GM19023 (cell line): ENCODE results near the gene PUS10.
"Not testable (repeated sequence)": the region's sequence is repeated elsewhere in the genome, so short reads cannot be mapped to it uniquely, and the experiment has no call there.

Source experiments
- ATAC-seq: cut with Tn5 transposase; IDR thresholded peaks from one replicate; pipeline ENCODE4 v1.9.1; 2021; ENCODE audit warnings: mild to moderate bottlenecking, moderate library complexity; ENCODE audit not compliant: unreplicated experiment

PUS10 gene

GRCh38 chr2:60934165-60934722, 83.8 kb downstream of the PUS10 start:
- no peak for ATAC-seq

- ATAC-seq: no peak
Measured at GRCh38 chr2:60932954-60933353, 85.1 kb downstream of the PUS10 start.

- ATAC-seq: not testable (repeated sequence)
Measured at GRCh38 chr2:60932061-60932460, 86.0 kb downstream of the PUS10 start.

- no peak for ATAC-seq
Measured at GRCh38 chr2:60926741-60927552, 91.1 kb downstream of the PUS10 start.

- ATAC-seq: no peak
Measured at GRCh38 chr2:60925994-60926740, 91.9 kb downstream of the PUS10 start.

- no peak for ATAC-seq
Measured at GRCh38 chr2:60907329-60907728, 110.7 kb downstream of the PUS10 start.

- no peak for ATAC-seq
Measured at GRCh38 chr2:60906395-60906794, 111.7 kb downstream of the PUS10 start.

- not testable (repeated sequence) for ATAC-seq
Measured at GRCh38 chr2:60905867-60906266, 112.2 kb downstream of the PUS10 start.

- ATAC-seq: not testable (repeated sequence)
Measured at GRCh38 chr2:60901296-60901695, 116.8 kb downstream of the PUS10 start.

- no peak for ATAC-seq
Measured at GRCh38 chr2:60899892-60900249, 118.2 kb downstream of the PUS10 start.

- ATAC-seq: no peak
Measured at GRCh38 chr2:60899230-60899891, 118.7 kb downstream of the PUS10 start.

- ATAC-seq: no peak
Measured at GRCh38 chr2:60898567-60898966, 119.5 kb downstream of the PUS10 start.
